HL-60/S4 treated with phorbol 12-myristate 13-acetate at 8.2 ng/mL for 4 days and 3 days (cell line): ENCODE data around the gene C18orf63.

Experiments used
- in situ Hi-C: fragments of 300-500 bp; cut with MboI; formaldehyde crosslinking; loops from 2 replicates; pipeline ENCODE4 v1.15.0; 2022; ENCODE audit warnings: low sequenced_read_pairs

Gene C18orf63

GRCh38 chr18:74368901-74369705 is 53.5 kb downstream of the C18orf63 start:
- in situ Hi-C loops: no loop called here

DNA sequence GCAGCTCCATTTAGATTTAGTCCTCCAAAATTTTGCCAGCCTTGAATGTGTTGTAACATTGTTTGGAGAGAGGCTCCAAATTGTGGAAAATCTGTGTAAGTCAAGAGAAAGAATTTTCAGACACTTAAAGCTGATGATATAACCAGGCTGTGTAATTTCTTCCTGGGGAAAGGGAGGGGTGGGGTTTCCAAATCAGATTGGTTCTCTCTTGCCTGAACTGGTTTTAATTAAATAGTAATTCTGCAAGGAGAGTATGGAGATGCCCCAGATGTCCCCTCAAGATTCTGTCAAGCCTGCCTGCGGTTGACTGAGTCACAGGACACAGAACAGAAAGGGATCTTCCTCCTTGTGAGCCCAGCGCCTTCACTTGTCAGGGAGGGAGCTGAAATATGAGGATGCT is 54.5 kb downstream of the C18orf63 start:
- in situ Hi-C loops: no loop called here

DNA sequence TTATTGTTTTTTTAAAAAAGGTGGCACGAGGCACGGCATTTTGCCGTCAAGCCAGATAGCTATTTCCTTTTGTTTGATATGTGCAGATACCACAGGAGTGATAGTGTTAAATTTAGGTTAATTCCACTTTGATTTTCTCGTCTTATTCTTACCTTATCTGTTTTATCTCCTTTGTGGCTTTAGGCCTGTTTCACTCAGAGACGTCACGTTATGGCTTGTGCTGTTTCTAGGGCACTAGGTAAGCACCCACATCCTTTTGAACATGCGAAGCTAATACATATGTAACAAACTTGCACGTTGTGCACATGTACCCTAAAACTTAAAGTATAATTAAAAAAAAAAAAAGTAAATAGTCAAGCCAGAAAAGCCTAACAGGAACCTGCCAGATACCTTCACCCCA is 57.8 kb downstream of the C18orf63 start:
- in situ Hi-C loops: no loop called here

DNA sequence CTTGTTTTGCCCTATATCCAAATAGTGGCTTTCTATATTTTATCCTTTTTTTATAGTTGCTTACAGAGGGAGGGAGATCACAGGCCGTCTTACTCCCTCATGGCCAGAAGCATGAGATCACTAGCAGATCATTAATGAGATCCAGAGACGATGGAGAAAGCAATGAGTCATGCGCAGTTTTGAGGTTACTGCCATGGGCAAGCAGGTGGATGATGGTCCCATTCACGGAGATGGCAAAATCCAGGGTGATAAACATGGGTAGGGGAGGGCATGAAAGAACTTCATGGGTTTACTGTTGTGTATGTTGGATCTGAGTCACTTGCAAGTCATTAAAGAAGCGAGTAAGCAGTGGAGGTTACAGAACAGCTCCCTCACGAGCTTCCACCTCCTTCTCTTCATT is 60.4 kb downstream of the C18orf63 start:
- in situ Hi-C loops: loop anchor here (25.0 kb wide), 1 partner anchor 89 kb away; the partner anchor contains the start of gene CYB5A

GRCh38 chr18:74376523-74376922 is 60.9 kb downstream of the C18orf63 start:
- in situ Hi-C loops: loop anchor here (25.0 kb wide), 1 partner anchor 89 kb away; the partner anchor contains the start of gene CYB5A

GRCh38 chr18:74377776-74378175 is 62.1 kb downstream of the C18orf63 start:
- in situ Hi-C loops: loop anchor here (25.0 kb wide), 1 partner anchor 90 kb away; the partner anchor contains the start of gene CYB5A

- in situ Hi-C loops: loop anchor here (25.0 kb wide), 1 partner anchor 91 kb away; the partner anchor contains the start of gene CYB5A
These were observed 62.6 kb downstream of the C18orf63 start for GRCh38 chr18:74378179-74378682.

DNA sequence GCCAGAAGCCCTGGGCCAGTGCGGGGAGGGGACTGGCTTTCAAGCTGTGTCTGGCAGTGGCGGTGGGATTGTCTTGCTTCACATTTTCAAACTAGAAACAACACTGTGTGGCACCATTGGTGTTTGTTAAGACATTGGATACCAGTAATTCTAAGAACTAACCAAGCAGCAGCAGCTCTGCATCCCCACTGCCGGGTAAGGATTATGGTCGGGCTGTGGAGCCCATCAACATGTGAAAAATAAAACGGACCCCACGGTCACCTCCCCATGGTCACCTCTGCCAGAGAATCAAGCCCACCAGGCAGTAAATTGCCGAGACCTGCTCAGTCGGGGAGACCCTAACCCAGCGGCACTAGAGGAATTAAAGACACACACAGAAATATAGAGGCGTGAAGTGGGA is 65.3 kb downstream of the C18orf63 start:
- in situ Hi-C loops: loop anchor here (25.0 kb wide), 1 partner anchor 94 kb away; the partner anchor contains the start of gene CYB5A

DNA sequence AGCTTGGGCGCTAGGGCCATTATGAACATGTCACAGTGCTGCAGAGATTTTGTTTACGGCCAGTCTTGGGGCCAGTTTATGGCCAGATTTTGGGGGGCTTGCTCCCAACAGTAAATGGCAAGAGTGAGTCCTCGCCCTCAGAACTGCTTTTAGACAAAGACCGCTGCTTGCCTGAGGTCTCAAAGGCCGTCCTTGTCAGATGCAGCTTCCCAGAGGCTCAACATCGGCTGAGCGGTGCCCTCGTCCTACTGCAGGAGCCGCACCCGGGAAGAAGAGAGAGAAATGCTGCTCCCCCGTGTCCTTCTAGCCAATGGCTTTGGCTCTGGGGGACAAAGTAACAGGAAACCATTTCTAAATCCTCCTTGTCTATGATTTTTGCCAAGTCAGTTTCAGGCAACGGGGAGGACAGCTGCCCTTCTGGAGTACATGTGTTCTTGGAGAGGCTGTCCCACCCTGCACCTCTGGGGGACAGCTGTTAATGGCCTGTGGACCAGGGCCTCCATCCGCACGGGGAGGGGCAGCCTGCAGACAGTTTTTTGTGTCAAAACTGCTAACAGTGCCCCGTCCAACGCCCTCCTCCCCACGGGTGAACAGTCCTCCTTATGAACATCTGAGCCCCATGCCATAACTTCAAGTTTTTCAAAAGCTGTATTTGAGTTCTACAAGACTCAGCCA is 66.1 kb downstream of the C18orf63 start:
- in situ Hi-C loops: loop anchor here (25.0 kb wide), 1 partner anchor 94 kb away; the partner anchor contains the start of gene CYB5A

GRCh38 chr18:74382481-74383017 is 66.9 kb downstream of the C18orf63 start:
- in situ Hi-C loops: loop anchor here (25.0 kb wide), 1 partner anchor 95 kb away; the partner anchor contains the start of gene CYB5A

DNA sequence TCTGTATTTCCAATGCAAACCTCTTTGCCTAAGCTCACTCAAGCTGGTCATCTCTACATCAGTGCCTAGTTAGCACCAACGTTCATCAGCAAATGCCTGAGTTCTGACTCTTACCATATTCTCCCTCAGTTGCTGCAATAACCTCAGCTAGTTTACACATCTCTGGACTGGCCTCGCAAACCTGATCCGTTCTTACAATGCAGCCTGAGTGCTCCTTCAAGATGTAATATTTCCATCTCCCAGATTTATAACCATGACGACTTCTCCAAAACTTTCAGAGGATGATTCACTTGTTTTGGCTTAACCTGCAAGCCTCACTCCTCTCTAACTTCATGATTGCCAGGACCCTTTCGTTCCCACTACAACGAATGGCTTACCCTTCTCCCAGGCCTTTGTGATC is 71.7 kb downstream of the C18orf63 start:
- in situ Hi-C loops: loop anchor here (25.0 kb wide), 1 partner anchor 100 kb away; the partner anchor contains the start of gene CYB5A

DNA sequence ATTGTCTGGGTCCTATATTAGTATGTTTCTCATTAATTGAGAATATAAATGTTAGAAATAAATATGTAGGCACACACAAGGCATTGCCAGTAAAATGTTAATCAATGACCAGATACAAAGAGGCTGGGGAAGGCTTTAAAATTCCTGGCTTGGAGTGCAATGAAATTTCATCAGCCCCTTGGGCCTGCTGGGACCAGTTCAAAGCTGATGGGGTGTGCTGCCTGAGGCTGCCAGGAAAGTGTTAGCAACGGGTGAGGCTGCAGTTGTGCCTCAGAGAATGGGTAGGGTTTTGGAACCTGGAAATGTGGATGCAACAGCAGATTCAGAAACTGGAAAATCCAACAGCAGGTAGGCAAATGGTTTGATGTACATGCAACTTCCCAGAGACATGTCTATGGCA is 72.6 kb downstream of the C18orf63 start:
- in situ Hi-C loops: loop anchor here (25.0 kb wide), 1 partner anchor 101 kb away; the partner anchor contains the start of gene CYB5A

GRCh38 chr18:74389171-74389927 is 73.7 kb downstream of the C18orf63 start:
- in situ Hi-C loops: loop anchor here (25.0 kb wide), 1 partner anchor 102 kb away; the partner anchor contains the start of gene CYB5A

DNA sequence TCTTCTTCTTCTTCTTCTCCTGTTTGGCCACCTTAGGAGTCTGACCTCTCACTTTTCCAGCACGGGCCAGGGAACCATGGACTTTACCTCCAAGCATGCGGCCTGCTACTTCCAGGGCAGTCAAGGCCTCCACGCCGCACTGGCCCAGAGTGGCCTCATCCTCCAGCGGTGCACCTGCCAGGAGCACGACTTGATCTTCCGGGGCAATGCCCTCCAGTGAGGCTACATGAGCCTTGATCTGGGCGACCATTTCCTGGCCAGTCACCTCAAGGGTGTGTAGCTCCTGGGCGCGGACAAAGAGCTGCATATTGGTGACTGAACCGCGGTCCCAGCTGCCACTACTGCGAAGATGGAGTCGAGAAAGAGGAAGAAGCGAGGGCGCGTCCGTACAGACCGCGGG is 74.4 kb downstream of the C18orf63 start:
- in situ Hi-C loops: loop anchor here (25.0 kb wide), 1 partner anchor 103 kb away; the partner anchor contains the start of gene CYB5A

DNA sequence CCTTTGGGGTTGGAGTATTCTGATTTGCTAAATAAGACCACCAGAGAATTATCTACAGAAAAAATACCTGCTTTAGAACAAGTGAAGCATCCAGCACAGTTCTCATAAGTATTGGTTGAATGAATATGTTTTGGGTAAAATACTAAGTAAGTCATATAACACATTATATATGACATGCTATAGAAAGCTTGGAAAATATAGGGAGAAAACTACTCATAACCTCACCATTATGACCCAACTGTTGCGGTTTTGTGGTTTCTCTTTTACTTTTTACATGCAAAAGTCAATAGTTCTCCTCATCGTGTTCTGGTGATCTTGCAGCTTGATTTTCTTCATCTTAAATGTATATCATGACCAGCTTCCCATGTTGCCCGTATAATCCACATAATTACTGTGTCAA is 75.3 kb downstream of the C18orf63 start:
- in situ Hi-C loops: loop anchor here (25.0 kb wide), 1 partner anchor 104 kb away; the partner anchor contains the start of gene CYB5A

GRCh38 chr18:74392323-74392722 is 76.7 kb downstream of the C18orf63 start:
- in situ Hi-C loops: loop anchor here (25.0 kb wide), 1 partner anchor 105 kb away; the partner anchor contains the start of gene CYB5A

- in situ Hi-C loops: loop anchor here (25.0 kb wide), 1 partner anchor 108 kb away; the partner anchor contains the start of gene CYB5A
These were observed 79.4 kb downstream of the C18orf63 start for GRCh38 chr18:74395006-74395405.

DNA sequence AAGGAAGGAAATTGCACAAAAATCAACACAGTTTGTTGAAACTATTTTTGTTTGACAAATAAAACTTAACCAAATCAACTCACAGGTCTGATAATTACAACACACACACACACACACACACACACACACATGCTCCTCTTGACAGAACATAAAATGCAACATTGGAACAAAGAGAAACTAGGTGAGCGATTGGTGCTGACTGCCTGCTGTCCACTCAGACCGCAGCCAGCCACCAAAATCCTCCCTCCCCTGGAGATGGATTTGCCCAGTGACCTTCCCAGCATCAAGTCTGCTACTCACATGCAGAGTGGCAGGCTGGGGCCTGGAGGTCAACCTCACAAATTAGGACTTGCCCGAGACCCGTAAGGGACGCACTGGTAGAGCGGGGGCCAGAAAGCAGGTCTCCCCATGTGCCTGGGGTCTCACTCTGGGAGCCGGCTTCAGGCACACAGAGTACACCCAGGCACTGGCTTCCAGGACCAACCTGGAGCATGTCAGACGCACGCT is 80.1 kb downstream of the C18orf63 start:
- in situ Hi-C loops: loop anchor here (25.0 kb wide), 1 partner anchor 108 kb away; the partner anchor contains the start of gene CYB5A
